CD4-positive, alpha-beta T cell treated with Interleukin-15 for 4 hours (primary cell): ENCODE results near the gene LAPTM5.
"Not testable (repeated sequence)": the region's sequence is repeated elsewhere in the genome, so short reads cannot be mapped to it uniquely, and the experiment has no call there.

Source experiments
- DNase-seq: peaks from one replicate; pipeline ENCODE4 v3.0.0-alpha.2; 2020; ENCODE audit warnings: low spot score

Gene LAPTM5

GRCh38 chr1:30693822-30694221, 63.8 kb downstream of the LAPTM5 start:
- no peak for DNase-seq

GRCh38 chr1:30693366-30693765, 64.2 kb downstream of the LAPTM5 start:
- DNase-seq, result no peak

GRCh38 chr1:30692948-30693301, 64.6 kb downstream of the LAPTM5 start:
- no peak for DNase-seq

GRCh38 chr1:30692201-30692947, 65.2 kb downstream of the LAPTM5 start:
- no peak for DNase-seq

GRCh38 chr1:30691480-30691879, 66.1 kb downstream of the LAPTM5 start:
- DNase-seq, result no peak

- DNase-seq, result no peak
These were observed 67.5 kb downstream of the LAPTM5 start for GRCh38 chr1:30689901-30690645.

GRCh38 chr1:30688920-30689794, 68.4 kb downstream of the LAPTM5 start:
- no peak for DNase-seq

GRCh38 chr1:30688516-30688915, 69.1 kb downstream of the LAPTM5 start:
- not testable (repeated sequence) for DNase-seq

- no peak for DNase-seq
These were observed 69.7 kb downstream of the LAPTM5 start for GRCh38 chr1:30687886-30688285.

GRCh38 chr1:30686236-30686935, 71.2 kb downstream of the LAPTM5 start:
- DNase-seq, result no peak

- DNase-seq, result no peak
These were observed 71.8 kb downstream of the LAPTM5 start for GRCh38 chr1:30685796-30686165.

GRCh38 chr1:30684881-30685795, 72.4 kb downstream of the LAPTM5 start:
- peak; percentile 2 for DNase-seq

- DNase-seq, result no peak
These were observed 73.3 kb downstream of the LAPTM5 start for GRCh38 chr1:30684259-30684658.

- DNase-seq, result no peak
These were observed 73.9 kb downstream of the LAPTM5 start for GRCh38 chr1:30683699-30684098.
